Stomach smooth muscle (tissue), 2 donors: ENCODE results near the gene TUBGCP2.

ENCODE experiments used
- H3K27ac ChIP-seq: one replicate; pipeline ENCODE4 v1.7.0; 2013; ENCODE audit warnings: mild to moderate bottlenecking, low read length, inconsistent platforms
- H3K27me3 ChIP-seq, 2 donors: one replicate each; pipeline ENCODE4 v1.7.0; 2013; ENCODE audit warnings: low read length in 2 of 2; ENCODE audit not compliant: insufficient read depth in 2 of 2, control insufficient read depth in 1 of 2
- H3K36me3 ChIP-seq, 2 donors: one replicate each; pipeline ENCODE4 v1.7.0; 2013; ENCODE audit warnings: low read length in 2 of 2; ENCODE audit not compliant: control insufficient read depth in 2 of 2, insufficient read depth in 2 of 2
- H3K4me1 ChIP-seq: one replicate; pipeline ENCODE4 v1.7.0; 2013; ENCODE audit warnings: low read length; ENCODE audit not compliant: control insufficient read depth, insufficient read depth
- H3K4me3 ChIP-seq, 2 donors: one replicate each; pipeline ENCODE4 v1.7.0; 2013; ENCODE audit warnings: low read length in 2 of 2
- H3K9ac ChIP-seq, 2 donors: one replicate each; pipeline ENCODE4 v1.7.0; 2013; ENCODE audit warnings: low read length in 2 of 2, mild to moderate bottlenecking in 1 of 2
- H3K9me3 ChIP-seq, 2 donors: one replicate each; pipeline ENCODE4 v1.7.0; 2013; ENCODE audit warnings: low read length in 2 of 2; ENCODE audit not compliant: control insufficient read depth in 2 of 2
- donor health status: healthy.
- donor health status: Pancreatic carcinoma.

The TUBGCP2 gene

GRCh38 chr10:133351408-133352318 is 43.0 kb upstream of the TUBGCP2 start:
- no peaks in the 10 kb centered on the region for H3K9me3 ChIP-seq
- no peak overlapping the region for H3K27ac ChIP-seq
- no peak overlapping the region for H3K9ac ChIP-seq
- H3K4me1 ChIP-seq: no peaks in the 10 kb centered on the region
- H3K4me3 ChIP-seq: no peak overlapping the region
- H3K36me3 ChIP-seq: no peaks in the 10 kb centered on the region
- peaks cover 10 to 23% of the 10 kb centered on the region in 2 donors for H3K27me3 ChIP-seq

- Histone ChIP-seq H3K27me3 (peaks cover 14 to 18% of the 10 kb centered on the region in 2 donors), H3K36me3 (no peaks in the 10 kb centered on the region), H3K9me3 (no peaks in the 10 kb centered on the region), H3K27ac (no peak overlapping the region), H3K4me1 (no peaks in the 10 kb centered on the region), H3K9ac (no peak overlapping the region), H3K4me3 (no peak overlapping the region)
Observed at GRCh38 chr10:133350950-133351329, 42.3 kb upstream of the TUBGCP2 start.

DNA sequence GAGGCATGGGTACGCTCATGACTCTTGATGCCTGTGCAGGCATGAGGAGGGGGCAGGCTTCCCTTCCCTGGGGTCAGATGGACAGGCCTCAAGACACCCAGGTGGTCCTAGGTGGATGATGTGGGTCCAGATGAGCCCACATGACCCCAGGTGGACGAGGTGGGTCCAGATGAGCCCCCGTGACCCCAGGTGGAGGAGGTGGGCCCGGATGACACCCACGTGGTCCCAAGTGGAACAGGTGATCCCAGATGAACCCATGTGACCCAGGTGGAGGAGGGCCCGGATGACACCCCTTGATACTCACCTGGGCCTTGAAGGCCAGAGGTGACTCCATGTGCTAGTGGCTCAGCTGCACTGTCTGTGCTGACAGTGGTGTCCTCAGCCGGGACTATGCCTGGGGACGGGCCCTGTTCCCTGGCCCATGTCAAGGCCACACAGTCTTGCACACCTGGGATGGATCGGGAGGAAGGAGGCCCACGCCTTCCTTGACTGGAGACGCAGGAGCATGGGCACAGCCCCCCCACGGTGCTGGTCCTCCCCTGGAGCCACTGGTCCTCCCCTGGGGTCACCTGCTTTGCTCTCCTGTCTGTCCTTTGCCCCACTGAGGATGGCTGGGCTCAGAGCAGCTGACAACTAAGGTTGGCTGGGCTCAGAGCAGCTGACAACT is 41.7 kb upstream of the TUBGCP2 start:
- H3K27me3 ChIP-seq: peaks cover 14 to 15% of the 10 kb centered on the region in 2 donors
- no peak overlapping the region for H3K9ac ChIP-seq
- no peaks in the 10 kb centered on the region for H3K4me1 ChIP-seq
- no peaks in the 10 kb centered on the region for H3K9me3 ChIP-seq
- H3K36me3 ChIP-seq: no peaks in the 10 kb centered on the region
- no peak overlapping the region for H3K27ac ChIP-seq
- no peak overlapping the region for H3K4me3 ChIP-seq

DNA sequence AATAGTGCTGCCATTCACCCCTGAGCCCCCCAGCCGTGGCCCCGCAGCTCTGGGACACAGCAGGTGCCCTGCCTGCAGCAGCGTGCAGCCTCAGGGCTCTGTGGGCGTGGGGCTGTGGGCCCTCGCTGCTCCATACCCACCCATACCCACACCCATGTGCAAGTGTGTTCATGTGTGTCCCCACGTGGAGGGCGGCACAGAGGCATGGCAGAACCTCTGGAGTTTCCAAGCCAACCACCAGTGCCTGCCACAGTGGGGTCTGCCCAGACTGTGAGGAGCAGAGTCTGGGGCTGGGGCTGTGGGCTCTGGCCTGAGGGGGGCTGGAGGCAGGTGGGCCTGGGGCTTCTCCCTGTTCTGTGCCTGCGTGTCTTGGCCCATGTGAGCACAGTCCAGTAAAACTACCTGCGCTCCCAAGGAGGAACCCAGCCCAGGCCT is 40.9 kb upstream of the TUBGCP2 start:
- Histone ChIP-seq H3K9me3 (no peaks in the 10 kb centered on the region), H3K27ac (no peak overlapping the region), H3K4me1 (no peaks in the 10 kb centered on the region), H3K4me3 (no peak overlapping the region), H3K9ac (no peak overlapping the region), H3K36me3 (no peaks in the 10 kb centered on the region), H3K27me3 (peaks cover 14 to 15% of the 10 kb centered on the region in 2 donors)

DNA sequence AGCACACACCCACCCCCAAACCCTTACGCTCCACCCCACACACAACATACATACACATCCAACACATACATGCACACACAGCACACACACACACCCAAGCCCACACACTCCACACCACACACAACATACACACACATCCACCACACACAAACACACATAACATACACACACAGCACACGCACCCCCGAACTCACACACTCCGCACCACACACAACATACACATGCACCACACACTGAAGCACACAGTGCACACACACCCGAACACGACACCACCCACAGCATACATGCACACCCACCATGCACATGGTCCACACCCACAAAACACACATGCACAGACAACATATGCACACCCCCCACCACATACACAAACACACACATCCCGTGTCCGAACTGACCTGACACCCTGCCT is 40.5 kb upstream of the TUBGCP2 start:
- H3K27ac ChIP-seq: no peak overlapping the region
- H3K27me3 ChIP-seq: peaks cover 14 to 15% of the 10 kb centered on the region in 2 donors
- H3K4me3 ChIP-seq: no peak overlapping the region

GRCh38 chr10:133347710-133348517 is 39.2 kb upstream of the TUBGCP2 start:
- Histone ChIP-seq H3K4me1 (no peaks in the 10 kb centered on the region), H3K27ac (no peak overlapping the region), H3K36me3 (no peaks in the 10 kb centered on the region), H3K27me3 (peaks cover 11 to 17% of the 10 kb centered on the region in 2 donors), H3K9ac (no peak overlapping the region), H3K4me3 (no peak overlapping the region), H3K9me3 (no peaks in the 10 kb centered on the region)

More for the DNA sequence above, 40.5 kb upstream of the TUBGCP2 start:
- Histone ChIP-seq H3K4me1 (no peaks in the 10 kb centered on the region), H3K9ac (no peak overlapping the region), H3K9me3 (no peaks in the 10 kb centered on the region), H3K36me3 (no peaks in the 10 kb centered on the region)

GRCh38 chr10:133346413-133346812 is 37.7 kb upstream of the TUBGCP2 start:
- no peaks in the 10 kb centered on the region for H3K36me3 ChIP-seq
- no peak overlapping the region for H3K9ac ChIP-seq
- H3K4me3 ChIP-seq: no peak overlapping the region
- H3K9me3 ChIP-seq: no peaks in the 10 kb centered on the region
- no peak overlapping the region for H3K27ac ChIP-seq
- no peaks in the 10 kb centered on the region for H3K4me1 ChIP-seq
- H3K27me3 ChIP-seq: peaks cover 8 to 17% of the 10 kb centered on the region in 2 donors

DNA sequence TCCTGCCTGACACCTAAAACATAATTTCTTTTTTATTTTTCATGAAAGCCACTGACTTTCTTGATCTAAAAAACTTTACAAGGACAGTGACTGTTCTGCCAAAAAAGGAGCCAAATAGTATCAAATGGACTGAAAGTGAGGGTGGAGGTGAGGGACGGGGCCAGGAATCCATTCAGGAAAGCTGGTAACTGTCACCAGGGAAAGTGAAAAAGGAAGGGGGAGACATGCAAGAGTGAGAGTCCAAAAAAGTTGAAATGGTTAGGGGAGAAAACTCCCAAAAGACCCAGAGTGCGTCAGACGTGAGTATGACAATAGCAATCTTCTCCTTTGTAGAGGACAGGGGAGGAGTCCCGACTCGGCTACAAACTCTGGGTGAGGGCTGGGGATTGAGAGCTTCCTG is 35.6 kb upstream of the TUBGCP2 start:
- H3K4me3 ChIP-seq: no peak overlapping the region
- no peak overlapping the region for H3K27ac ChIP-seq
- no peaks in the 10 kb centered on the region for H3K4me1 ChIP-seq
- no peak overlapping the region for H3K9ac ChIP-seq
- no peaks in the 10 kb centered on the region for H3K9me3 ChIP-seq
- no peaks in the 10 kb centered on the region for H3K36me3 ChIP-seq
- H3K27me3 ChIP-seq: peaks cover 13 to 25% of the 10 kb centered on the region in 2 donors

DNA sequence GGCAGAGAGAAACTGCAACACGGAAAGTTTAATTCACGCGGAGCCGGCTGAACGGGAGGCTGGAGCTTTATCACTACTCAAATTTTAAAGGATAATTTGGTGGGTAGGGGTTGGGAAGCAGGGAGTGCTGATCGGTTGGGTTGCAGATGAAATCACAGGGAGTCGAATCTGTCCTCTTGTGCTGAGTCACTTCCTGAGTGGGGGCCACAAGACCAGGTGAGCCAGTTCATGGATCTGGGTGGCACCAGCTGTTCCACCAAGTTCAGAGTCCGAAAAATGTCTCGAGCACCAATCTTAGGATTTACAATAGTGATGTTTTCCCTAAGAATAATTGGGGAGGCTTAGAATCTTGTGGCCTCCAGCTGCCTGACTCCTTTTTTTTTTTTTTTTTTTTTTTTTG is 34.9 kb upstream of the TUBGCP2 start:
- H3K36me3 ChIP-seq: no peaks in the 10 kb centered on the region
- H3K9me3 ChIP-seq: no peaks in the 10 kb centered on the region
- H3K27me3 ChIP-seq: peaks cover 14 to 30% of the 10 kb centered on the region in 2 donors
- H3K4me3 ChIP-seq: no peak overlapping the region
- no peak overlapping the region for H3K9ac ChIP-seq
- no peaks in the 10 kb centered on the region for H3K4me1 ChIP-seq
- no peak overlapping the region for H3K27ac ChIP-seq

DNA sequence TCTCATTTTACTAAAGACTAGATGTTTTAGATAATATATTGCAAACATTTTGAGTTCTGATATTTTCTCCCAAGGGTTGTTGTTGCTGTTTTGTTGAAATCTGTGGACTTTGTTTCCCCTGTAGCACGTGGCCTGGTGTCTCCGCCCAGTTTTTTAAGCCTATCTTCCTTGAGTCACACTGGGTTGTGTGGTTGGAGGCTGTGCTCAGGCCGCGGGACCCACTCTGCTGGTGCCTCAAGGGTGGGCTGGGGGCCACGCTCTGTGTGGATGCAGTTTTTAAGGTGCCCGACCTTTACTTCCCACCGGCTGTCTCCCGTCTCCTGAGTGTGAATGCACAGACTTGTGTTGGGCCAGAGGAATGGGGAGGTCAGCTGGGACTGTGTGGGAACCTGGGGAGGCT is 34.3 kb upstream of the TUBGCP2 start:
- Histone ChIP-seq H3K27me3 (peaks cover 11 to 33% of the 10 kb centered on the region in 2 donors), H3K4me3 (no peak overlapping the region), H3K36me3 (no peaks in the 10 kb centered on the region), H3K9ac (no peak overlapping the region), H3K27ac (no peak overlapping the region), H3K9me3 (no peaks in the 10 kb centered on the region), H3K4me1 (no peaks in the 10 kb centered on the region)
